ENCODE data around the gene MIPOL1. TPM values are rescaled to one million over a fixed set of nuclear protein-coding genes. Genes with fewer than 3 reads are reported as not detected.
A peak's percentile ranks its signal among the peaks of the same experiment; 100 is the strongest.

The MIPOL1 gene
- total RNA-seq, 1 experiment from 2014 or later = 18.7 TPM

- peaks cover 86% of the 10 kb centered on the region for H3K36me3 Mint-ChIP-seq (ENCODE audit: insufficient read depth, unreplicated experiment)
- peak; percentile 85 to 91 for DNase-seq
- H3K9me3 Mint-ChIP-seq (ENCODE audit: unreplicated experiment) = no peaks in the 10 kb centered on the region
- Histone ChIP-seq H3K36me3 (ENCODE audit: control insufficient read depth, insufficient read depth, low read length) (peaks cover 10% of the 10 kb centered on the region), H3K4me3 (ENCODE audit: low read depth, low read length) (peak overlapping the region; percentile 92), H3K27me3 (replicated peaks; ENCODE audit: control insufficient read depth, insufficient read depth, low read length) (no peaks in the 10 kb centered on the region), H3K4me1 (peaks cover 10% of the 10 kb centered on the region), H3K9me3 (no peaks in the 10 kb centered on the region)
- peaks cover 7% of the 10 kb centered on the region for H3K4me1 Mint-ChIP-seq (ENCODE audit: low read depth, unreplicated experiment)
- ChIA-PET POLR2A (no interaction called here), CTCF (interaction anchor here (0.7 to 1.2 kb wide), 4 partner anchors 9 to 361 kb away, joined by 3 to 6 read pairs (median 3); no protein-coding TSS in a partner anchor)
- peak; percentile 57 to 86 for TF ChIP-seq CTCF (IDR thresholded peaks at IDR 0.05; ENCODE audit: insufficient read depth in 1 of 2, low read depth in 1 of 2, low read length in 1 of 2, severe bottlenecking in 1 of 2, unreplicated experiment in 1 of 2)
- peak overlapping the region; percentile 99 for H3K27ac Mint-ChIP-seq (ENCODE audit: unreplicated experiment)
- intact Hi-C loops (cut with micrococcal nuclease; ENCODE audit: unreplicated experiment) = loop anchor here (1.0 to 2.0 kb wide), 3 partner anchors 263 to 345 kb away; no protein-coding TSS in a partner anchor
- H3K4me3 Mint-ChIP-seq (ENCODE audit: unreplicated experiment) = peak overlapping the region; percentile 84
- no peaks in the 10 kb centered on the region for H3K27me3 Mint-ChIP-seq (ENCODE audit: insufficient read depth, unreplicated experiment)
- no TSS peak for BruUV-seq (replicated peaks)
These were observed 393.7 kb downstream of the MIPOL1 start for GRCh38 chr14:37591311-37591940.

DNA sequence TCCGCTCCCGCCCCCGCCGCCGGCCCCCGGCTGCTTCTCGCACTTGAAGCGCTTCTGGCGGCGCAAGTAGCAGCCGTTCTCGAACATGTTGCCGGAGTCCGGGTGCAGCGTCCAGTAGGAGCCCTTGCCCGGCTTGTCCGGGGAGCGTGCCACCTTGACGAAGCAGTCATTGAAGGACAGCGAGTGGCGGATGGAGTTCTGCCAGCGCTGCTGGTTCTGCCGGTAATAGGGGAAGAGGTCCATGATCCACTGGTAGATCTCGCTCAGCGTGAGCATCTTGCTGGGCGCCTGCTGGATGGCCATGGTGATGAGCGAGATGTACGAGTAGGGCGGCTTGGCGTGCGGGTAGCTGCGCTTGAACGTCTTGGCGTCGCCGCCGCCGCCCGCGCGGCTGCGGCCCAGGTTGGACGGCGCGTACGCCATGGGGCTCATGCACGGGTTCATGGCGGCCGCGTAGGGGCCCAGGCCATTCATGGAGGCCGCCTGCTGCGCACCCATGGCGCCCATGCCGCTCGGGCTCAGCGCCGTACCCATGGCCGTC is 394.3 kb downstream of the MIPOL1 start:
- no peaks in the 10 kb centered on the region for H3K27me3 Mint-ChIP-seq (ENCODE audit: insufficient read depth, unreplicated experiment)
- peaks cover 4% of the 10 kb centered on the region for H3K4me1 ChIP-seq
- H3K36me3 ChIP-seq (ENCODE audit: control insufficient read depth, insufficient read depth, low read length) = peaks cover 10% of the 10 kb centered on the region
- H3K9me3 ChIP-seq = no peaks in the 10 kb centered on the region
- peaks cover 7% of the 10 kb centered on the region for H3K4me1 Mint-ChIP-seq (ENCODE audit: low read depth, unreplicated experiment)
- CTCF ChIA-PET = interaction anchor here (1.2 kb wide), 1 partner anchor 362 kb away, joined by 6 read pairs; no protein-coding TSS in a partner anchor
- POLR2A ChIA-PET = no interaction called here
- H3K27ac Mint-ChIP-seq (ENCODE audit: unreplicated experiment) = peak overlapping the region; percentile 99
- no peak for TF ChIP-seq CTCF (IDR thresholded peaks at IDR 0.05; ENCODE audit: insufficient read depth in 1 of 2, low read depth in 1 of 2, low read length in 1 of 2, severe bottlenecking in 1 of 2, unreplicated experiment in 1 of 2)
- intact Hi-C loops (cut with micrococcal nuclease; ENCODE audit: unreplicated experiment) = loop anchor here (1.0 to 2.0 kb wide), 3 partner anchors 263 to 346 kb away; no protein-coding TSS in a partner anchor
- peak overlapping the region; percentile 84 for H3K4me3 Mint-ChIP-seq (ENCODE audit: unreplicated experiment)
- peaks cover 88% of the 10 kb centered on the region for H3K36me3 Mint-ChIP-seq (ENCODE audit: insufficient read depth, unreplicated experiment)
- H3K4me3 ChIP-seq (ENCODE audit: low read depth, low read length) = peak overlapping the region; percentile 92
- H3K9me3 Mint-ChIP-seq (ENCODE audit: unreplicated experiment) = no peaks in the 10 kb centered on the region
- no peaks in the 10 kb centered on the region for H3K27me3 ChIP-seq (replicated peaks; ENCODE audit: control insufficient read depth, insufficient read depth, low read length)
- no TSS peak for BruUV-seq (replicated peaks)
- peak in 1 of 2 experiments; percentile 83 for DNase-seq

GRCh38 chr14:37592482-37593408 is 395.0 kb downstream of the MIPOL1 start:
- Histone ChIP-seq H3K9me3 (no peaks in the 10 kb centered on the region), H3K4me1 (no peaks in the 10 kb centered on the region), H3K36me3 (ENCODE audit: control insufficient read depth, insufficient read depth, low read length) (peaks cover 13% of the 10 kb centered on the region), H3K27me3 (replicated peaks; ENCODE audit: control insufficient read depth, insufficient read depth, low read length) (no peaks in the 10 kb centered on the region), H3K4me3 (ENCODE audit: low read depth, low read length) (peak overlapping the region; percentile 92)
- ChIA-PET CTCF (no interaction called here), POLR2A (interaction anchor here (1.0 kb wide), 1 partner anchor 8 kb away, joined by 3 read pairs; no protein-coding TSS in a partner anchor)
- no peaks in the 10 kb centered on the region for H3K27me3 Mint-ChIP-seq (ENCODE audit: insufficient read depth, unreplicated experiment)
- peak; percentile 78 for DNase-seq
- peak overlapping the region; percentile 99 for H3K27ac Mint-ChIP-seq (ENCODE audit: unreplicated experiment)
- no TSS peak for BruUV-seq (replicated peaks)
- peaks cover under 1% of the 10 kb centered on the region for H3K4me1 Mint-ChIP-seq (ENCODE audit: low read depth, unreplicated experiment)
- TF ChIP-seq CTCF (IDR thresholded peaks at IDR 0.05; ENCODE audit: insufficient read depth in 1 of 2, low read depth in 1 of 2, low read length in 1 of 2, severe bottlenecking in 1 of 2, unreplicated experiment in 1 of 2) = peak in 1 of 2 experiments; percentile 1
- no peaks in the 10 kb centered on the region for H3K9me3 Mint-ChIP-seq (ENCODE audit: unreplicated experiment)
- H3K36me3 Mint-ChIP-seq (ENCODE audit: insufficient read depth, unreplicated experiment) = peaks cover 86% of the 10 kb centered on the region
- intact Hi-C loops (cut with micrococcal nuclease; ENCODE audit: unreplicated experiment) = no loop called here
- peak overlapping the region; percentile 84 for H3K4me3 Mint-ChIP-seq (ENCODE audit: unreplicated experiment)
